Left ventricle myocardium inferior (tissue), 1 donor: ENCODE measurements around the gene CTNNB1. TPM values are rescaled to one million over a fixed set of nuclear protein-coding genes. Genes with fewer than 3 reads are reported as not detected.
A peak's percentile ranks its signal among the peaks of the same experiment; 100 is the strongest.

Experiments
- DNase-seq: peaks from one replicate; pipeline ENCODE4 v3.0.0-alpha.2; 2020
- H3K27ac ChIP-seq: fragments of 200-600 bp; replicated peaks from 2 replicates; pipeline ENCODE4 v1.8.0; 2021
- H3K27me3 ChIP-seq: fragments of 200-600 bp; 2 replicates; pipeline ENCODE4 v1.8.0; 2021; ENCODE audit warnings: low read depth
- H3K36me3 ChIP-seq: fragments of 200-600 bp; 2 replicates; pipeline ENCODE4 v1.8.0; 2021
- H3K4me1 ChIP-seq: fragments of 200-600 bp; 2 replicates; pipeline ENCODE4 v1.8.0; 2021
- H3K4me3 ChIP-seq: fragments of 200-600 bp; 2 replicates; pipeline ENCODE4 v1.8.0; 2021; ENCODE audit warnings: mild to moderate bottlenecking, moderate library complexity
- H3K9me3 ChIP-seq: fragments of 200-600 bp; replicated peaks from 2 replicates; pipeline ENCODE4 v1.8.0; 2021
- intact Hi-C: fragments of 100-400 bp; cut with micrococcal nuclease; formaldehyde crosslinking; loops from one replicate; pipeline ENCODE4 v1.11.0; 2022
- total RNA-seq: library from RNA; stranded (reverse); fragmentation: NEBNext Ultra II Directional; extraction: Animal tissue kit (Norgen Biotek cat#: 25700); gene quantifications from one replicate; pipeline ENCODE4 v1.2.1, GENCODE V29; 2021
- TF ChIP-seq, protein P1 (sequence below): fragments of 200-600 bp; IDR thresholded peaks from 2 replicates; pipeline ENCODE4 v1.8.0; 2021; ENCODE audit warnings: antibody characterized with exemption, mild to moderate bottlenecking, borderline replicate concordance
- donor health status: DM: no; HTN: yes; CAD: no; lungs with severe emphysema.

Gene CTNNB1
- total RNA-seq, 1 donor from 2014 or later = 164 TPM

DNA sequence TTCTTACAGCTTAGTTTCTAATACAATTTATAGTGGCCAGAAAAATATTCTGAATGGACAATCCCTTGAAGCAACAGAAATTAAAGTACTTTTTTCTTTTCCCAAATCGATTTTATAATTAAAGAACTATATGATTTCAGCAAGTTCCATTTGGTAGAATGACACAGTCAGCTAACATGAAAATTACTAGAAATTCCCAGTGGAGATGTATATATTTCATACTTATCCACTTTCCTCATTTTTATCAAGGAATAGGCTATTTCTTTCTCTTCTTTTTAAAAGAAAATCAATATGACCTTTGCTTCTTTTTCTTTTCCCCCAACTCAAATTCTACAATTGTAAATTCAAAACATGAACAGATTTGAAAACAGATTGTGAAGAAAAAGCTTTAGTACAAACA, 6.4 kb upstream of the CTNNB1 start:
- H3K36me3 ChIP-seq = no peaks in the 10 kb centered on the region
- H3K4me1 ChIP-seq = peaks cover 6% of the 10 kb centered on the region
- TF ChIP-seq, protein P1, sequence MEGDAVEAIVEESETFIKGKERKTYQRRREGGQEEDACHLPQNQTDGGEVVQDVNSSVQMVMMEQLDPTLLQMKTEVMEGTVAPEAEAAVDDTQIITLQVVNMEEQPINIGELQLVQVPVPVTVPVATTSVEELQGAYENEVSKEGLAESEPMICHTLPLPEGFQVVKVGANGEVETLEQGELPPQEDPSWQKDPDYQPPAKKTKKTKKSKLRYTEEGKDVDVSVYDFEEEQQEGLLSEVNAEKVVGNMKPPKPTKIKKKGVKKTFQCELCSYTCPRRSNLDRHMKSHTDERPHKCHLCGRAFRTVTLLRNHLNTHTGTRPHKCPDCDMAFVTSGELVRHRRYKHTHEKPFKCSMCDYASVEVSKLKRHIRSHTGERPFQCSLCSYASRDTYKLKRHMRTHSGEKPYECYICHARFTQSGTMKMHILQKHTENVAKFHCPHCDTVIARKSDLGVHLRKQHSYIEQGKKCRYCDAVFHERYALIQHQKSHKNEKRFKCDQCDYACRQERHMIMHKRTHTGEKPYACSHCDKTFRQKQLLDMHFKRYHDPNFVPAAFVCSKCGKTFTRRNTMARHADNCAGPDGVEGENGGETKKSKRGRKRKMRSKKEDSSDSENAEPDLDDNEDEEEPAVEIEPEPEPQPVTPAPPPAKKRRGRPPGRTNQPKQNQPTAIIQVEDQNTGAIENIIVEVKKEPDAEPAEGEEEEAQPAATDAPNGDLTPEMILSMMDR = no peak
- H3K27me3 ChIP-seq = no peaks in the 10 kb centered on the region
- intact Hi-C loops = no loop called here
- no peak for DNase-seq
- H3K27ac ChIP-seq = no peak overlapping the region
- H3K9me3 ChIP-seq = no peaks in the 10 kb centered on the region
- no peak overlapping the region for H3K4me3 ChIP-seq

DNA sequence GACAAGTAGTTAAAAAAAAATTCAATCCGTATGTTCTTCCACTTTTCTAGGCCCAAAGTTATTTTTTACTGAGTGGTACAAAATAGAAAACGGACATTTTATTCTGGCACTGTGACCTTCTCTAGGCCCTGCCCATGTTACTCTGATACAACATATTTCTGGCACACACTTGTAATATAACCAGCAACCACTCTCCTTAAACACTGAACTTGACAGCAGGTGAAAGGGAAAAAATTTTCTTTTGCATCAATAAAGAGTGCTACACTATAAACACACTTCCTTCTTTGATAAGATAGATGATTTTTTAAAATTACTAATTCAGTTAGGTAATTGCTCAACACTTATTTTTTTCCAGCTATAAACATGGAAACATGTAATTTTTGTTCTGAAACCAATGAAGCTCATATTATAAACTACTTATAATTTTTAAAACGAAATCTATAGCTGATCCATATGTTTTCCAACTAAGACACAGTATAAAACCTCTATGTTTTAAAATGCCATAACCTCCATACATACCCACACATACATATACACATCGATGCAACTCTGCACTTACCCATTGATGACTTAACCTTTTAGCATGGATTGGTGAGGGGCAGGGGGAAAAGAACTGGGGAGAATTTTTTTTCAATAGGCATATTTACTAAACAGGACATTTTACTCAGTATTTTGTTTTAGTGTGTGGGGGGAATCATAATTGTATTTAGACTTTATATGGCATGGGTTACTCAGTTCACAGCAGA, 5.3 kb upstream of the CTNNB1 start:
- Histone ChIP-seq H3K36me3 (no peaks in the 10 kb centered on the region), H3K9me3 (no peaks in the 10 kb centered on the region), H3K4me3 (no peak overlapping the region), H3K4me1 (peaks cover 14% of the 10 kb centered on the region), H3K27me3 (no peaks in the 10 kb centered on the region), H3K27ac (no peak overlapping the region)
- TF ChIP-seq, protein P1 = no peak
- no peak for DNase-seq
- intact Hi-C loops = no loop called here

DNA sequence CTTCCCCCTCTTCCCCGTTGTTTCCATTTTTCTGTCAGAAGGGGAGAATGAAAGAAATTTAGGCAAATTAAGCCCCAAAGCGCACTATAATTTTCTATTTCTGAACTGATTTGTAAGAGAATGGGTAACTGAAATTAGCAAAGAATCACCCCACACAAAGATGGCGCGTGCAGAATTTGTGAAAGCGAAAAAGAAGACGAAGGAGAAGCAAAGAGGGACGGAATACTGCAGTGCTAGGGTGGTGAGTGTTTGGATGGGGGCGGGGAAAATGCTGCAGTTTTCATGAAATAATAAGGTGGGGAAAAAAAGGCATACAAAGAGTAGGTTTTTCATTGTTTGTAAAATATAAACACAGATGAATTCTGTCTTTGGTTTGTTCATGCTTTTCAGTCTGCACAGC, 4.6 kb upstream of the CTNNB1 start:
- no peaks in the 10 kb centered on the region for H3K27me3 ChIP-seq
- H3K27ac ChIP-seq = no peak overlapping the region
- TF ChIP-seq, protein P1 = no peak
- no peaks in the 10 kb centered on the region for H3K9me3 ChIP-seq
- H3K4me1 ChIP-seq = peaks cover 20% of the 10 kb centered on the region
- H3K4me3 ChIP-seq = no peak overlapping the region
- no peak for DNase-seq
- no peaks in the 10 kb centered on the region for H3K36me3 ChIP-seq
- intact Hi-C loops = no loop called here

DNA sequence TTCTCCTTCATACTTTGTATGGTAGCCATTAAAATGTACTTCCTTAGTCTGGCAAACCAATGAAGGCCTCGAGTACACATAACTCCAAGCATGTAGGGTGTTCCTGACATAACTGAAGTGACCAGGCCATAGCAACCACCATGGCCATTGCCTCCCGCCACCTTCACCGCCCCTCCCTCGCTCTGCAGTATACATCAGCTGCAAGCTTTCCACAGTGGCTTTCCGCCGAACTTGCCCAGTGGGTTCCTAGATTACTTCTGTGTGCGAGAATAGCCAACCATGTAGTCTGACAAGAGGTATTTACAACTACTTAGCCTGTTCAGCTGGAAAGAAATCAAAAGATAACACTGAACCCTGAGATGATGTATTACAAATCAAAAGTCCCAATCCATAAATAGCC, 3.4 kb upstream of the CTNNB1 start:
- Histone ChIP-seq H3K4me1 (peaks cover 26% of the 10 kb centered on the region), H3K36me3 (no peaks in the 10 kb centered on the region), H3K27ac (no peak overlapping the region), H3K27me3 (no peaks in the 10 kb centered on the region), H3K4me3 (no peak overlapping the region), H3K9me3 (no peaks in the 10 kb centered on the region)
- TF ChIP-seq, protein P1 = no peak
- peak; percentile 20 for DNase-seq
- intact Hi-C loops = no loop called here

DNA sequence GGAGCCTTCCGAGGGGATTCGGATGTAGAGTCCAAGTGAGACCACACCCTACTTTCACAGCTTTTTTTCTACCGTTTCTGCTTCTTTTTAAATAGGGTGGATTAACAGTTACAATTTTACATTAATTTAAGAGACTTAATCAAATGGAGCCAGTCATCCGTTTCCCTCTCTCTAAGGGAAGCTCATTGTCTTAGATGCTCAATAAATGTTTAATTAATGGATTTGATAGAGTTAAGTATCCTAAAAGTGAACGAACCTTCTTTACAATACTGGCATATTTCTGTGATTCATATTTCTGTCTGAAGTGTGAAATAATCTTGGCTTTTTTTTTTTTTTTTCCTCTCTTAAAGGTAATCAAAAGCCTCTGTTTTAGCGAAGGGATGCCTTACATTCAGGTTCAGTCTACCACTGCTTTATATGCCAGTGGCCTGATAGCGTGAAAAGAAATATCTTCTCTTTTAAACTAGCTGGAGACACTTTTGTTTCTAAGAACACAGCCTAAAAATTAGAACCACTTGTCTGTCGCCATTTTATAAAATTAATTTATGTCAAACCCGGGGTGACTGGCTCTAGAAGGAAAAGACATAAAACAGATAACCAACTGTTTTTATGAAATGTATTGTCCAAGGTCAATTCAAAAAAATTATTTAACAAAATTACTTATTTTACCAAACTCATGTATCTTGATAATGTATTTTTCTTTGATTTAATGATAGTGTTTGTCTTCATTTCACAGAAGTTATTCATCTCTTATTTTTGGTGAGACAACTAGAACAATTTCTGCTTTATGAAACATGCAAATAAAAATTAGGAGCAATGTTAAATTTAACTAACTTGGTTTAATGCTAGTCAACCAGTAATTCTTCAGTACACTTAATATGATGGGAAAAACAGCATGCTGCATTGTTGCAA, 2.5 kb upstream of the CTNNB1 start:
- Histone ChIP-seq H3K27me3 (no peaks in the 10 kb centered on the region), H3K9me3 (no peaks in the 10 kb centered on the region), H3K4me3 (no peak overlapping the region), H3K36me3 (no peaks in the 10 kb centered on the region), H3K4me1 (peaks cover 33% of the 10 kb centered on the region), H3K27ac (no peak overlapping the region)
- TF ChIP-seq, protein P1 = no peak
- intact Hi-C loops = no loop called here
- no peak for DNase-seq
